ENCODE results near the gene ARID1A.

The ARID1A gene

GRCh38 chr1:26831059-26831458 lies 135.2 kb downstream of the ARID1A start:
- no peak for DNase-seq
